NCI-H2107 treated with DMSO at 0.1 percent for 48 hours (cell line): ENCODE measurements around the gene UTP3.
A peak's percentile ranks its signal among the peaks of the same experiment; 100 is the strongest.
"Not testable (repeated sequence)": the region's sequence is repeated elsewhere in the genome, so short reads cannot be mapped to it uniquely, and the experiment has no call there.

ENCODE experiments used
- DNase-seq: peaks from one replicate; lab custom pipeline; 2025; ENCODE audit not compliant: unreplicated experiment; lab: John Stamatoyannopoulos, UW

The UTP3 gene

GRCh38 chr4:70714079-70714887, 26.0 kb downstream of the UTP3 start:
- DNase-seq, result no peak

GRCh38 chr4:70715097-70715496, 26.8 kb downstream of the UTP3 start:
- no peak for DNase-seq

GRCh38 chr4:70718811-70719604, 30.7 kb downstream of the UTP3 start:
- DNase-seq, result no peak

- peak; percentile 81 for DNase-seq
These were observed 33.4 kb downstream of the UTP3 start, which contains the start of gene RUFY3 for GRCh38 chr4:70721747-70722146. Gene RUFY3, plus strand, starts transcription at chr4:70721964. Its CDS starts 610 bp downstream, at chr4:70722574.

GRCh38 chr4:70722199-70722791, 34.0 kb downstream of the UTP3 start:
- DNase-seq, result peak; percentile 69

GRCh38 chr4:70724463-70724862, 36.1 kb downstream of the UTP3 start:
- DNase-seq, result no peak

GRCh38 chr4:70725633-70726032, 37.3 kb downstream of the UTP3 start:
- DNase-seq, result no peak

- DNase-seq, result not testable (repeated sequence)
These were observed 38.2 kb downstream of the UTP3 start for GRCh38 chr4:70726515-70726914.

- DNase-seq, result peak; percentile 47
These were observed 39.8 kb downstream of the UTP3 start for GRCh38 chr4:70728091-70728490.

- DNase-seq, result not testable (repeated sequence)
These were observed 44.5 kb downstream of the UTP3 start for GRCh38 chr4:70732878-70733277.

GRCh38 chr4:70734168-70734954, 46.0 kb downstream of the UTP3 start:
- peak; percentile 12 for DNase-seq

GRCh38 chr4:70734971-70735370, 46.6 kb downstream of the UTP3 start:
- DNase-seq, result peak; percentile 7

GRCh38 chr4:70735915-70736314, 47.6 kb downstream of the UTP3 start:
- not testable (repeated sequence) for DNase-seq

GRCh38 chr4:70737006-70737405, 48.7 kb downstream of the UTP3 start:
- no peak for DNase-seq

GRCh38 chr4:70737409-70737808, 49.1 kb downstream of the UTP3 start:
- DNase-seq, result no peak

GRCh38 chr4:70739496-70740337, 51.4 kb downstream of the UTP3 start:
- no peak for DNase-seq
